Renal pelvis (tissue), 4 donors: ENCODE measurements around the gene AMPD1. TPM values are rescaled to one million over a fixed set of nuclear protein-coding genes. Genes with fewer than 3 reads are reported as not detected.

Experiments
- DNase-seq: peaks from one replicate; pipeline ENCODE4 v3.0.0-alpha.2; 2013
- polyA plus RNA-seq, 3 donors: library from polyadenylated mRNA; unstranded; fragments of 120-200 nt; gene quantifications; one replicate each; pipeline ENCODE4 v1.2.1, GENCODE V29; 2013; ENCODE audit not compliant: insufficient read length in 3 of 3

Gene AMPD1
- polyA plus RNA-seq, 3 donors, result 0.13 TPM; not detected in 2

GRCh38 chr1:114700036-114700600, 4.8 kb upstream of the AMPD1 start:
- DNase-seq, result no peak

- no peak for DNase-seq
Measured at GRCh38 chr1:114696810-114697209, 1.5 kb upstream of the AMPD1 start.

GRCh38 chr1:114694540-114695310, 621 bp downstream of the AMPD1 start:
- DNase-seq, result no peak

GRCh38 chr1:114692947-114693346, 2.4 kb downstream of the AMPD1 start:
- no peak for DNase-seq

GRCh38 chr1:114691061-114691460, 4.3 kb downstream of the AMPD1 start:
- no peak for DNase-seq

GRCh38 chr1:114690148-114690547, 5.2 kb downstream of the AMPD1 start:
- DNase-seq, result no peak

GRCh38 chr1:114688526-114688925, 6.8 kb downstream of the AMPD1 start:
- no peak for DNase-seq

GRCh38 chr1:114685851-114686250, 9.5 kb downstream of the AMPD1 start:
- no peak for DNase-seq

GRCh38 chr1:114677691-114678090, 17.7 kb downstream of the AMPD1 start:
- no peak for DNase-seq

GRCh38 chr1:114676115-114676514, 19.2 kb downstream of the AMPD1 start:
- no peak for DNase-seq

- DNase-seq, result no peak
Measured at GRCh38 chr1:114671939-114672275, 23.4 kb downstream of the AMPD1 start.

GRCh38 chr1:114671011-114671938, 24.1 kb downstream of the AMPD1 start:
- DNase-seq, result no peak

GRCh38 chr1:114670083-114671010, 25.0 kb downstream of the AMPD1 start:
- DNase-seq, result peak; percentile 90

- no peak for DNase-seq
Measured at GRCh38 chr1:114669562-114670082, 25.7 kb downstream of the AMPD1 start, which contains the start of gene DENND2C. DENND2C (minus strand) TSS chr1:114670049; CDS start chr1:114625984, 44,065 bp downstream.

GRCh38 chr1:114668784-114669561, 26.4 kb downstream of the AMPD1 start:
- DNase-seq, result no peak

GRCh38 chr1:114668373-114668772, 27.0 kb downstream of the AMPD1 start:
- no peak for DNase-seq

GRCh38 chr1:114666954-114667353, 28.4 kb downstream of the AMPD1 start:
- no peak for DNase-seq

GRCh38 chr1:114660238-114660637, 35.1 kb downstream of the AMPD1 start:
- no peak for DNase-seq

GRCh38 chr1:114651893-114652292, 43.5 kb downstream of the AMPD1 start:
- DNase-seq, result no peak

GRCh38 chr1:114648503-114648902, 46.8 kb downstream of the AMPD1 start:
- DNase-seq, result no peak
